PFSK-1 (cell line): Measurements from ENCODE around the gene CDC26.

Source experiments
- FOXP2 ChIP-seq: optimal IDR thresholded peaks from 2 replicates; pipeline ENCODE3; 2011; ENCODE audit warnings: borderline replicate concordance, control low read depth, inconsistent platforms; ENCODE audit not compliant: insufficient read depth; ENCODE audit errors: extremely low read length, extremely low read depth
- POLR2AphosphoS5 ChIP-seq: IDR thresholded peaks from 2 replicates; pipeline ENCODE4 v1.6.1; 2012; ENCODE audit warnings: low read depth, mild to moderate bottlenecking, control low read depth, low read length, moderate library complexity
- REST ChIP-seq, 2 experiments: IDR thresholded peaks; 2 replicates each; pipeline versions ENCODE4 v1.6.1 to v1.8.0; 2011 to 2012; ENCODE audit warnings: low read depth in 2 of 2, low read length in 2 of 2, control low read depth in 1 of 2, inconsistent platforms in 1 of 2, mild to moderate bottlenecking in 1 of 2, moderate library complexity in 1 of 2; ENCODE audit not compliant: insufficient read depth in 1 of 2
- SIN3A ChIP-seq: IDR thresholded peaks from 2 replicates; pipeline ENCODE4 v1.6.1; 2012; ENCODE audit warnings: mild to moderate bottlenecking, low read length, moderate library complexity, borderline replicate concordance; ENCODE audit not compliant: insufficient read depth
- TAF1 ChIP-seq: IDR thresholded peaks from 2 replicates; pipeline ENCODE4 v1.6.1; 2012; ENCODE audit warnings: low read length, control low read depth, borderline replicate concordance; ENCODE audit not compliant: insufficient read depth

CDC26 gene

GRCh38 chr9:113281356-113281755 lies 6.0 kb upstream of the CDC26 start:
- TF ChIP-seq TAF1 (no peak), REST (IDR thresholded peaks at IDR 0.05; ENCODE audit: insufficient read depth in 1 of 2, low read depth in 2 of 2, low read length in 2 of 2) (no peak), POLR2AphosphoS5 (no peak), SIN3A (no peak), FOXP2 (no peak)

- TF ChIP-seq TAF1 (no peak), FOXP2 (no peak), REST (IDR thresholded peaks at IDR 0.05; ENCODE audit: insufficient read depth in 1 of 2, low read depth in 2 of 2, low read length in 2 of 2) (no peak), POLR2AphosphoS5 (no peak)
These were observed 3.5 kb upstream of the CDC26 start for GRCh38 chr9:113278840-113279239.

GRCh38 chr9:113274474-113275156 lies 757 bp downstream of the CDC26 start:
- TF ChIP-seq REST (IDR thresholded peaks at IDR 0.05; ENCODE audit: insufficient read depth in 1 of 2, low read depth in 2 of 2, low read length in 2 of 2), result no peak
- TF ChIP-seq POLR2AphosphoS5, result no peak
- no peak for TF ChIP-seq FOXP2
- TF ChIP-seq TAF1, result no peak
- TF ChIP-seq SIN3A, result no peak

- TF ChIP-seq SIN3A, result no peak
These were observed 5.5 kb downstream of the CDC26 start for GRCh38 chr9:113269871-113270270.

- TF ChIP-seq REST (IDR thresholded peaks at IDR 0.05; ENCODE audit: insufficient read depth in 1 of 2, low read depth in 2 of 2, low read length in 2 of 2), result no peak
- TF ChIP-seq POLR2AphosphoS5, result no peak
- no peak for TF ChIP-seq FOXP2
- no peak for TF ChIP-seq TAF1
- no peak for TF ChIP-seq SIN3A
These were observed 6.0 kb downstream of the CDC26 start for GRCh38 chr9:113269355-113269754.
